Activated CD4-positive, alpha-beta memory T cell treated with anti-CD3 and anti-CD28 coated beads, Interleukin-2, amount 10 ng/mL, durations not matched to agents 7 days and 5 days (primary cell): ENCODE measurements around the gene TMC1. TPM values are rescaled to one million over a fixed set of nuclear protein-coding genes. Genes with fewer than 3 reads are reported as not detected.
"Not testable (repeated sequence)": the region's sequence is repeated elsewhere in the genome, so short reads cannot be mapped to it uniquely, and the experiment has no call there.

ENCODE experiments used
- CTCF ChIA-PET: fragments of 350-600 bp; sonication (Branson Sonifier 250); formaldehyde crosslinking; loops from one replicate; lab custom pipeline; 2021; ENCODE audit warnings: antibody characterized with exemption, inconsistent platforms; lab: Charles Lee
- POLR2A ChIA-PET: fragments of 350-600 bp; sonication (Branson Sonifier 250); formaldehyde crosslinking; loops from one replicate; lab custom pipeline; 2021; ENCODE audit warnings: antibody characterized with exemption; lab: Charles Lee
- DNase-seq: peaks from one replicate; pipeline ENCODE4 v3.0.0-alpha.2; 2020
- H3K27ac Mint-ChIP-seq: one replicate; pipeline ENCODE4 v1.8.0; 2021; ENCODE audit warnings: mild to moderate bottlenecking, mixed read lengths
- H3K27me3 Mint-ChIP-seq: one replicate; pipeline ENCODE4 v1.8.0; 2021; ENCODE audit warnings: mixed read lengths
- H3K36me3 Mint-ChIP-seq: one replicate; pipeline ENCODE4 v1.8.0; 2021; ENCODE audit warnings: low read depth, mixed read lengths
- H3K4me1 Mint-ChIP-seq: one replicate; pipeline ENCODE4 v1.8.0; 2021; ENCODE audit warnings: mixed read lengths
- H3K4me3 Mint-ChIP-seq: one replicate; pipeline ENCODE4 v1.8.0; 2021; ENCODE audit warnings: mild to moderate bottlenecking, mixed read lengths
- H3K9me3 Mint-ChIP-seq: one replicate; pipeline ENCODE4 v1.8.0; 2021; ENCODE audit warnings: mixed read lengths
- total RNA-seq, 2 experiments: library from RNA; stranded (reverse); gene quantifications; one replicate each; pipeline ENCODE4 v1.2.3, GENCODE V29; 2021

TMC1 gene
- total RNA-seq, result under 1 TPM in 1 of 2 experiments, not detected in 1; 0.28 TPM

- H3K9me3 Mint-ChIP-seq, DNase-seq, H3K36me3 Mint-ChIP-seq, H3K4me3 Mint-ChIP-seq, H3K27ac Mint-ChIP-seq, H3K27me3 Mint-ChIP-seq, CTCF ChIA-PET, POLR2A ChIA-PET: not testable (repeated sequence)
- peaks cover 20% of the 10 kb centered on the region for H3K4me1 Mint-ChIP-seq
Measured at GRCh38 chr9:72521416-72521815, at the start of gene TMC1. Gene TMC1 (plus strand): TSS chr9:72521608. CDS start chr9:72648649, 127,041 bp downstream.

- POLR2A ChIA-PET, result no interaction called here
- CTCF ChIA-PET, result interaction anchor here (1.4 kb wide), 1 partner anchor 34 kb away, joined by 3 read pairs; no protein-coding TSS in a partner anchor
- DNase-seq, result no peak
- Mint-ChIP-seq H3K4me3 (no peak overlapping the region), H3K27me3 (no peaks in the 10 kb centered on the region), H3K36me3 (peaks cover 5% of the 10 kb centered on the region), H3K4me1 (peaks cover 43% of the 10 kb centered on the region), H3K9me3 (peaks cover 4% of the 10 kb centered on the region), H3K27ac (peak overlapping the region; percentile 61)
Measured at GRCh38 chr9:72473474-72474261, 47.7 kb upstream of the TMC1 start.

GRCh38 chr9:72474676-72475075 is 46.7 kb upstream of the TMC1 start:
- CTCF ChIA-PET, result interaction anchor here (1.4 kb wide), 1 partner anchor 35 kb away, joined by 3 read pairs; no protein-coding TSS in a partner anchor
- H3K27ac Mint-ChIP-seq, result no peak overlapping the region
- peaks cover 51% of the 10 kb centered on the region for H3K4me1 Mint-ChIP-seq

GRCh38 chr9:72476100-72476499 is 45.3 kb upstream of the TMC1 start:
- peaks cover 51% of the 10 kb centered on the region for H3K4me1 Mint-ChIP-seq
- no peak overlapping the region for H3K27ac Mint-ChIP-seq

More at GRCh38 chr9:72474676-72475075, 46.7 kb upstream of the TMC1 start:
- POLR2A ChIA-PET, result interaction anchor here (0.8 kb wide), 1 partner anchor 35 kb away, joined by 3 read pairs; no protein-coding TSS in a partner anchor
- Mint-ChIP-seq H3K4me3 (no peak overlapping the region), H3K36me3 (peaks cover 5% of the 10 kb centered on the region), H3K9me3 (peaks cover 4% of the 10 kb centered on the region), H3K27me3 (no peaks in the 10 kb centered on the region)
- no peak for DNase-seq

GRCh38 chr9:72476617-72477437 is 44.6 kb upstream of the TMC1 start:
- peak; percentile 46 for DNase-seq
- ChIA-PET CTCF (no interaction called here), POLR2A (interaction anchor here (1.0 to 2.6 kb wide), 2 partner anchors 33 to 65 kb away, joined by 3 to 6 read pairs; no protein-coding TSS in a partner anchor)
- Mint-ChIP-seq H3K36me3 (peaks cover 3% of the 10 kb centered on the region), H3K4me3 (no peak overlapping the region), H3K27me3 (no peaks in the 10 kb centered on the region), H3K27ac (no peak overlapping the region), H3K9me3 (peaks cover 3% of the 10 kb centered on the region), H3K4me1 (peaks cover 49% of the 10 kb centered on the region)

More at GRCh38 chr9:72476100-72476499, 45.3 kb upstream of the TMC1 start:
- no peaks in the 10 kb centered on the region for H3K27me3 Mint-ChIP-seq
- ChIA-PET CTCF (no interaction called here), POLR2A (interaction anchor here (2.6 kb wide), 1 partner anchor 33 kb away, joined by 6 read pairs; no protein-coding TSS in a partner anchor)
- no peak for DNase-seq
- peaks cover 5% of the 10 kb centered on the region for H3K36me3 Mint-ChIP-seq
- no peak overlapping the region for H3K4me3 Mint-ChIP-seq
- peaks cover 4% of the 10 kb centered on the region for H3K9me3 Mint-ChIP-seq

DNA sequence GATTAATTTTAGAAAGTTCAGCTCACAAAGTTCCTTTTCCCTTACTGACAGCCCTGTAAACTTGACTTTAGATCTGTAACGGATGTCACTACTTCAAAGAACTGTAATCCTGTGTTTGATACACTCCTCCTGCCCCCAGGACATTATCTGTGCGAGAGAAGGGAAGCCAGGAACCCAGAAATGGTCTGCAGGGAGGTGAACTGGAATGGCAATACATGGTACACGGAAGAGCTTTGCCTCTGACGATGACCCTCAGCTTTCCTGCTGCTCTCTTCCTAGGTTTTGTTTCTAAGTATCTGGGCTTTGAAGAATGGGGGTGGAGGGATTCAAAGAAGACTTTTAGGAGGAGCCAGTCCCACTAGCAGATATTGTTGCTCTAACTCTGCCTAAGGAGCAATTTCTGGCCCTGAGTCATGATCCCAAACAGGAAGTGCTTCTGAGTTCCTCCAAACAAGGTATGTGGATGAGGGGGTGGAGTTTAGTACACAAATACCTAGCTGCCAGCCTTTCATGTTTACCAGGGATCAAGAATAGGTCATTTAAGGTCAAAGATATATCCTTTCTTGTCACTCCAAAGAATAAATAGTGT is 43.4 kb upstream of the TMC1 start:
- peaks cover 44% of the 10 kb centered on the region for H3K4me1 Mint-ChIP-seq
- ChIA-PET POLR2A (interaction anchor here (2.6 kb wide), 1 partner anchor 35 kb away, joined by 6 read pairs; no protein-coding TSS in a partner anchor), CTCF (interaction anchor here (1.0 to 1.5 kb wide), 2 partner anchors 10 to 186 kb away, joined by 3 read pairs; no protein-coding TSS in a partner anchor)
- no peaks in the 10 kb centered on the region for H3K27me3 Mint-ChIP-seq
- no peak overlapping the region for H3K4me3 Mint-ChIP-seq
- DNase-seq, result no peak
- peak overlapping the region; percentile 32 for H3K27ac Mint-ChIP-seq
- H3K36me3 Mint-ChIP-seq, result no peaks in the 10 kb centered on the region
- H3K9me3 Mint-ChIP-seq, result no peaks in the 10 kb centered on the region

- H3K4me3 Mint-ChIP-seq, result peak overlapping the region; percentile 7
- ChIA-PET CTCF (no interaction called here), POLR2A (no interaction called here)
- peak overlapping the region; percentile 33 for H3K27ac Mint-ChIP-seq
- peaks cover 36% of the 10 kb centered on the region for H3K4me1 Mint-ChIP-seq
- DNase-seq, result no peak
- no peaks in the 10 kb centered on the region for H3K9me3 Mint-ChIP-seq
- no peaks in the 10 kb centered on the region for H3K27me3 Mint-ChIP-seq
- no peaks in the 10 kb centered on the region for H3K36me3 Mint-ChIP-seq
Measured at GRCh38 chr9:72478966-72479365, 42.4 kb upstream of the TMC1 start.

DNA sequence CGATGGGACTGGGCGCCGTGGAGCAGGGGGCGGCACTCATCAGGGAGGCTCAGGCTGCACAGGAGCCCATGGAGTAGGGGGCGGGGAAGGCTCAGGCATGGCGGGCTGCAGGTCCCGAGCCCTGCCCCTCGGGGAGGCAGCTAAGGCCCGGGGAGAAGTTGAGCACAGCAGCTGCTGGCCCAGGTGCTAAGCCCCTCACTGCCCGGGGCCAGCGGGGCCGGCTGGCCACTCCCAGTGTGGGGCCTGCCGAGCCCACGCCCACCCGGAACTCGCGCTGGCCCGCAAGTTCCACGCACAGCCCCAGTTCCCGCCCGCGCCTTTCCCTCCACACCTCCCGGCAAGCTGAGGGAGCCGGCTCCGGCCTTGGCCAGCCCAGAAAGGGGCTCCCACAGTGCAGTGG is 41.1 kb upstream of the TMC1 start:
- H3K27ac Mint-ChIP-seq, POLR2A ChIA-PET, H3K36me3 Mint-ChIP-seq, DNase-seq, H3K4me3 Mint-ChIP-seq, CTCF ChIA-PET, H3K9me3 Mint-ChIP-seq, H3K27me3 Mint-ChIP-seq: not testable (repeated sequence)
- peaks cover 31% of the 10 kb centered on the region for H3K4me1 Mint-ChIP-seq

GRCh38 chr9:72480921-72481320 is 40.5 kb upstream of the TMC1 start:
- Mint-ChIP-seq H3K36me3 (no peaks in the 10 kb centered on the region), H3K9me3 (no peaks in the 10 kb centered on the region), H3K27me3 (no peaks in the 10 kb centered on the region), H3K27ac (no peak overlapping the region), H3K4me3 (no peak overlapping the region), H3K4me1 (peaks cover 30% of the 10 kb centered on the region)
- ChIA-PET CTCF (no interaction called here), POLR2A (no interaction called here)
- no peak for DNase-seq

DNA sequence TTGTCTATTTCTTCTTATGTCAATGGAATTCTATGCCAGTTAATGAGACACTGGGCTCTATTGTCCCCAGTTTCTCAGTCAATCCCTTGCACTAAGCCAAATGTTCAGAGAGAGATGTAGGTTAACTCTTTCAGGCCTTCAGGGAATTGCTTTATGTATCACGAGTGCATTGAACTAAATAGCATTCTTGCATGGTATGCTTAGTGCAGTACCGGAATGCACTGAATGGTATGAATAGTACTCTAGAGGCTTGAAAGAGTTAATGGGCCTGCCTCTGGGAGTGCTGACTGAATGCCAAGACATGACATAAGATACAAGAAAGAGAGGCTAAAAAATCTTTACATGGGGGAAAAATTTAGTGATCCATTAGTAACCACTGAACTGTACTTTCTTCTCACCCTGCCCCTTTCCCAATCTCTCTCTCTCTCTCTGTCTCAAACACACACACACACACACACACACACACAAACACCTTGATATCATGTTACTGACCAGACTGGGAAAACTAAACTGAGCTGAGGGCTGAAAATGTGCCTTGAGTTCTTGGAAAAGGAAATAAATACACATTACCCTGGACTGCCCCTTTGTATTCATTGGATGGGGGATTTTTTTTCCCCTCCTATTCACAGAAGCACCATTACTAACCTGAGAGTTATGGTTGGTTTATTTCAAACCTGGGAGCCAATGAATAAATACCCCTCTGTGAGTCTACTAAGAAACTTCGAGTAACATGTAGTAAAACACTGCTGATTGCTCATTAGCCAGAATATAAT is 35.4 kb upstream of the TMC1 start:
- Mint-ChIP-seq H3K4me3 (no peak overlapping the region), H3K4me1 (no peaks in the 10 kb centered on the region), H3K9me3 (no peaks in the 10 kb centered on the region), H3K27ac (no peak overlapping the region), H3K27me3 (no peaks in the 10 kb centered on the region), H3K36me3 (no peaks in the 10 kb centered on the region)
- ChIA-PET CTCF (no interaction called here), POLR2A (no interaction called here)
- DNase-seq, result no peak

GRCh38 chr9:72486594-72486955 is 34.8 kb upstream of the TMC1 start:
- POLR2A ChIA-PET, result no interaction called here
- no peaks in the 10 kb centered on the region for H3K9me3 Mint-ChIP-seq

GRCh38 chr9:72487665-72488064 is 33.7 kb upstream of the TMC1 start:
- H3K9me3 Mint-ChIP-seq, CTCF ChIA-PET, H3K27me3 Mint-ChIP-seq, H3K4me1 Mint-ChIP-seq, POLR2A ChIA-PET, DNase-seq, H3K36me3 Mint-ChIP-seq, H3K4me3 Mint-ChIP-seq, H3K27ac Mint-ChIP-seq: not testable (repeated sequence)

More at GRCh38 chr9:72486594-72486955, 34.8 kb upstream of the TMC1 start:
- Mint-ChIP-seq H3K4me3 (no peak overlapping the region), H3K27me3 (no peaks in the 10 kb centered on the region), H3K27ac (no peak overlapping the region), H3K36me3 (no peaks in the 10 kb centered on the region), H3K4me1 (no peaks in the 10 kb centered on the region)
- no peak for DNase-seq
- CTCF ChIA-PET, result no interaction called here
